Testis (tissue), 2 donors: ENCODE results near the gene SLC9A3.

Source experiments
- POLR2A ChIP-seq: fragments of 450-650 bp; IDR thresholded peaks from one replicate; pipeline ENCODE4 v1.6.1; 2017; ENCODE audit warnings: antibody characterized with exemption, mild to moderate bottlenecking, moderate library complexity
- TF ChIP-seq, protein P1 (sequence below), 3 experiments: fragments of 450-650 bp in 2 of 3; fragments of 200-600 bp in 1 of 3; sonication (generic) in 1 of 3; IDR thresholded peaks; one replicate each; pipeline ENCODE4 v1.5.1; 2016 to 2019; ENCODE audit warnings: antibody characterized with exemption in 3 of 3, mild to moderate bottlenecking in 2 of 3, moderate library complexity in 1 of 3

DNA sequence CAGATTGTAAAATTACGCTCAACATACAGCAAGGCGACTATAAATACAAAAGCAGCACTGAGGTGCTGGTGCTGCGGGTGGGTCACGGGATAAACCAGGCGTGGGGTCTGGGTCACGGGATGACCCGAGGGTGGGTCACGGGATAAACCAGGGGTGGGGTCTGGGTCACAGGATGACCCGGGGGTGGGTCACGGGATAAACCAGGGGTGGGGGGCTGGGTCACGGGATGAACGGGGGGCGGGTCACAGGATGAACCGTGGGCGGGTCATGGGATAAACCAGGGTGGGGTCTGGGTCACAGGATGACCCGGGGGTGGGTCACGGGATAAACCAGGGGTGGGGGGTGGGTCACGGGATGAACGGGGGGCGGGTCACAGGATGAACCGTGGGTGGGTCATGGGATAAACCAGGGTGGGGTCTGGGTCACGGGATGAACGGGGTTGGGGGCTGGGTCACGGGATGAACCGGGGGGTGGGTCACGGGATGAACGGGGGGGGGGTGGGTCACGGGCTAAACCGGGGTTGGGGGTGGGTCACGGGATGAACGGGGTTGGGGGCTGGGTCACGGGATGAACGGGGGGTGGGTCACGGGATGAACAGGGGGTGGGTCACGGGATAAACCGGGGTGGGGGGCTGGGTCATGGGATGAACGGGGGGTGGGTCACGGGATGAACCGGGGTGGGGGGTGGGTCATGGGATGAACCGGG, 30.2 kb upstream of the SLC9A3 start:
- TF ChIP-seq, protein P1, sequence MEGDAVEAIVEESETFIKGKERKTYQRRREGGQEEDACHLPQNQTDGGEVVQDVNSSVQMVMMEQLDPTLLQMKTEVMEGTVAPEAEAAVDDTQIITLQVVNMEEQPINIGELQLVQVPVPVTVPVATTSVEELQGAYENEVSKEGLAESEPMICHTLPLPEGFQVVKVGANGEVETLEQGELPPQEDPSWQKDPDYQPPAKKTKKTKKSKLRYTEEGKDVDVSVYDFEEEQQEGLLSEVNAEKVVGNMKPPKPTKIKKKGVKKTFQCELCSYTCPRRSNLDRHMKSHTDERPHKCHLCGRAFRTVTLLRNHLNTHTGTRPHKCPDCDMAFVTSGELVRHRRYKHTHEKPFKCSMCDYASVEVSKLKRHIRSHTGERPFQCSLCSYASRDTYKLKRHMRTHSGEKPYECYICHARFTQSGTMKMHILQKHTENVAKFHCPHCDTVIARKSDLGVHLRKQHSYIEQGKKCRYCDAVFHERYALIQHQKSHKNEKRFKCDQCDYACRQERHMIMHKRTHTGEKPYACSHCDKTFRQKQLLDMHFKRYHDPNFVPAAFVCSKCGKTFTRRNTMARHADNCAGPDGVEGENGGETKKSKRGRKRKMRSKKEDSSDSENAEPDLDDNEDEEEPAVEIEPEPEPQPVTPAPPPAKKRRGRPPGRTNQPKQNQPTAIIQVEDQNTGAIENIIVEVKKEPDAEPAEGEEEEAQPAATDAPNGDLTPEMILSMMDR (IDR thresholded peaks at IDR 0.05), result no peak
- no peak for TF ChIP-seq POLR2A
